ENCODE measurements around the gene ZNF792.
A peak's percentile ranks its signal among the peaks of the same experiment; 100 is the strongest.
"Not testable (repeated sequence)": the region's sequence is repeated elsewhere in the genome, so short reads cannot be mapped to it uniquely, and the experiment has no call there.

The ZNF792 gene

GRCh38 chr19:34970185-34970780 is 6.3 kb upstream of the ZNF792 start:
- not testable (repeated sequence) for DNase-seq (ENCODE audit: low read depth)

- DNase-seq (ENCODE audit: low read depth), result no peak
These were observed 5.7 kb upstream of the ZNF792 start for GRCh38 chr19:34969721-34970120.

GRCh38 chr19:34967551-34967950 is 3.5 kb upstream of the ZNF792 start:
- DNase-seq (ENCODE audit: low read depth), result no peak

GRCh38 chr19:34965505-34965904 is 1.5 kb upstream of the ZNF792 start:
- not testable (repeated sequence) for DNase-seq (ENCODE audit: low read depth)

- DNase-seq (ENCODE audit: low read depth), result no peak
These were observed 569 bp upstream of the ZNF792 start for GRCh38 chr19:34964598-34964997.

GRCh38 chr19:34962687-34963572 is 1.1 kb downstream of the ZNF792 start:
- no peak for DNase-seq (ENCODE audit: low read depth)

- DNase-seq (ENCODE audit: low read depth), result no peak
These were observed 2.0 kb downstream of the ZNF792 start for GRCh38 chr19:34961775-34962686.

- DNase-seq (ENCODE audit: low read depth), result no peak
These were observed 2.9 kb downstream of the ZNF792 start for GRCh38 chr19:34960940-34961679.

GRCh38 chr19:34960103-34960805 is 3.8 kb downstream of the ZNF792 start:
- no peak for DNase-seq (ENCODE audit: low read depth)

GRCh38 chr19:34959021-34959420 is 5.0 kb downstream of the ZNF792 start:
- DNase-seq (ENCODE audit: low read depth), result no peak

GRCh38 chr19:34957830-34958751 is 5.9 kb downstream of the ZNF792 start:
- no peak for DNase-seq (ENCODE audit: low read depth)

- DNase-seq (ENCODE audit: low read depth), result no peak
These were observed 10.9 kb downstream of the ZNF792 start for GRCh38 chr19:34953092-34953491.

- DNase-seq (ENCODE audit: low read depth), result no peak
These were observed 20.0 kb downstream of the ZNF792 start for GRCh38 chr19:34943861-34944573.

GRCh38 chr19:34938886-34939285 is 25.1 kb downstream of the ZNF792 start:
- DNase-seq (ENCODE audit: low read depth), result no peak

- DNase-seq (ENCODE audit: low read depth), result no peak
These were observed 27.8 kb downstream of the ZNF792 start for GRCh38 chr19:34936184-34936583.

GRCh38 chr19:34932494-34932893 is 31.5 kb downstream of the ZNF792 start:
- no peak for DNase-seq (ENCODE audit: low read depth)

- DNase-seq (ENCODE audit: low read depth), result peak; percentile 70
These were observed 37.2 kb downstream of the ZNF792 start, which contains the start of gene ZNF30 for GRCh38 chr19:34926685-34927375. TSS of gene ZNF30 (plus strand) at chr19:34926903. CDS start at chr19:34929948, 3,045 bp downstream.

- no peak for DNase-seq (ENCODE audit: low read depth)
These were observed 37.7 kb downstream of the ZNF792 start for GRCh38 chr19:34926361-34926684.
